Thymus (tissue), 11 donors: ENCODE results near the gene RAD51B. TPM values are rescaled to one million over a fixed set of nuclear protein-coding genes. Genes with fewer than 3 reads are reported as not detected.

Experiments
- DNase-seq, 9 donors: peaks; one replicate each; pipeline ENCODE4 v3.0.0-alpha.2; 2013; ENCODE audit warnings: low spot score in 9 of 9, low read depth in 6 of 9, missing footprints in 1 of 9
- H3K27ac ChIP-seq, 2 donors: one replicate each; pipeline ENCODE4 v1.5.1; 2013; ENCODE audit warnings: control low read depth in 1 of 2, low read depth in 1 of 2, low read length in 1 of 2, mild to moderate bottlenecking in 1 of 2, moderate library complexity in 1 of 2
- H3K27me3 ChIP-seq, 2 donors: one replicate each; pipeline ENCODE4 v1.5.1; 2013; ENCODE audit warnings: low read length in 1 of 2; ENCODE audit not compliant: control insufficient read depth in 2 of 2, insufficient read depth in 1 of 2
- H3K36me3 ChIP-seq, 2 donors: one replicate each; pipeline ENCODE4 v1.5.1; 2013; ENCODE audit warnings: low read length in 1 of 2, mild to moderate bottlenecking in 1 of 2, moderate library complexity in 1 of 2; ENCODE audit not compliant: control insufficient read depth in 2 of 2, insufficient read depth in 2 of 2
- H3K4me1 ChIP-seq, 2 donors: one replicate each; pipeline ENCODE4 v1.5.1; 2013; ENCODE audit warnings: low read length in 2 of 2; ENCODE audit not compliant: control insufficient read depth in 2 of 2, insufficient read depth in 2 of 2
- H3K4me3 ChIP-seq, 2 donors: one replicate each; pipeline ENCODE4 v1.5.1; 2013; ENCODE audit warnings: low read length in 2 of 2, control low read depth in 1 of 2, mild to moderate bottlenecking in 1 of 2
- H3K9me3 ChIP-seq, 2 donors: one replicate each; pipeline ENCODE4 v1.5.1; 2013; ENCODE audit warnings: low read length in 1 of 2, mild to moderate bottlenecking in 1 of 2; ENCODE audit not compliant: control insufficient read depth in 2 of 2, insufficient read depth in 1 of 2
- WGBS: extraction: QIAGEN DNeasy Blood & Tissue Kit; methylation state at CpG from one replicate; pipeline ENCODE4 v1.1.7; 2013; 5-methylcytosine and 5-hydroxymethylcytosine counted together
- polyA plus RNA-seq: library from polyadenylated mRNA; stranded (reverse); fragments of 200-250 nt; gene quantifications from one replicate; pipeline ENCODE4 v1.2.3, GENCODE V29; 2013
- total RNA-seq: library from RNA; stranded (reverse); fragments of 120-200 nt; gene quantifications from one replicate; pipeline ENCODE4 v1.2.4, GENCODE V29; 2013
- donor health status: healthy.

The RAD51B gene
- total and polyA plus RNA-seq, 2 donors, result 7.8 to 17.8 TPM

GRCh38 chr14:68677901-68678300 is 858.3 kb downstream of the RAD51B start:
- no peak for DNase-seq
- H3K36me3 ChIP-seq, result no peaks in the 10 kb centered on the region
- peaks cover 2 to 28% of the 10 kb centered on the region in 2 donors for H3K4me1 ChIP-seq
- no peak overlapping the region for H3K27ac ChIP-seq
- 97% methylated on average over 11 of the region's 11 CpGs for WGBS
- no peaks in the 10 kb centered on the region for H3K27me3 ChIP-seq
- H3K4me3 ChIP-seq, result no peak overlapping the region
- H3K9me3 ChIP-seq, result no peaks in the 10 kb centered on the region

- 98% methylated on average over 1 of the region's 1 CpG for WGBS
- no peaks in the 10 kb centered on the region for H3K36me3 ChIP-seq
- H3K9me3 ChIP-seq, result no peaks in the 10 kb centered on the region
- no peak overlapping the region for H3K27ac ChIP-seq
- no peak for DNase-seq
- H3K4me3 ChIP-seq, result no peak overlapping the region
- H3K4me1 ChIP-seq, result peaks cover 2 to 33% of the 10 kb centered on the region in 2 donors
- H3K27me3 ChIP-seq, result no peaks in the 10 kb centered on the region
Observed at GRCh38 chr14:68678471-68678870, 858.9 kb downstream of the RAD51B start.

- DNase-seq, result no peak
- no peaks in the 10 kb centered on the region for H3K27me3 ChIP-seq
- H3K27ac ChIP-seq, result no peak overlapping the region
- no peaks in the 10 kb centered on the region for H3K36me3 ChIP-seq
- peaks cover 4 to 42% of the 10 kb centered on the region in 2 donors for H3K4me1 ChIP-seq
- H3K4me3 ChIP-seq, result no peak overlapping the region
- H3K9me3 ChIP-seq, result no peaks in the 10 kb centered on the region
Observed at GRCh38 chr14:68679301-68679700, 859.7 kb downstream of the RAD51B start.

GRCh38 chr14:68679746-68680467 is 860.3 kb downstream of the RAD51B start:
- WGBS, result 97% methylated on average over 8 of the region's 8 CpGs
- Histone ChIP-seq H3K4me1 (peaks cover 10 to 48% of the 10 kb centered on the region in 2 donors), H3K9me3 (no peaks in the 10 kb centered on the region), H3K4me3 (no peak overlapping the region), H3K27me3 (no peaks in the 10 kb centered on the region), H3K36me3 (no peaks in the 10 kb centered on the region), H3K27ac (no peak overlapping the region)
- DNase-seq, result no peak

GRCh38 chr14:68680541-68681051 is 861.0 kb downstream of the RAD51B start:
- no peak overlapping the region for H3K4me3 ChIP-seq
- H3K36me3 ChIP-seq, result no peaks in the 10 kb centered on the region
- peak overlapping the region; percentile 2 to 62 for H3K27ac ChIP-seq
- H3K9me3 ChIP-seq, result no peaks in the 10 kb centered on the region
- H3K4me1 ChIP-seq, result peaks cover 17 to 54% of the 10 kb centered on the region in 2 donors
- DNase-seq, result no peak
- H3K27me3 ChIP-seq, result no peaks in the 10 kb centered on the region
- WGBS, result 94% methylated on average over 9 of the region's 9 CpGs

GRCh38 chr14:68681256-68682011 is 861.9 kb downstream of the RAD51B start:
- peaks cover 24 to 57% of the 10 kb centered on the region in 2 donors for H3K4me1 ChIP-seq
- WGBS, result 93% methylated on average over 9 of the region's 9 CpGs
- H3K9me3 ChIP-seq, result no peaks in the 10 kb centered on the region
- DNase-seq, result no peak
- no peak overlapping the region for H3K4me3 ChIP-seq
- no peaks in the 10 kb centered on the region for H3K27me3 ChIP-seq
- H3K27ac ChIP-seq, result peak overlapping the region; percentile 0 to 36
- H3K36me3 ChIP-seq, result no peaks in the 10 kb centered on the region

- no peaks in the 10 kb centered on the region for H3K9me3 ChIP-seq
- H3K27ac ChIP-seq, result peak overlapping the region; percentile 69 to 80
- H3K4me3 ChIP-seq, result no peak overlapping the region
- no peaks in the 10 kb centered on the region for H3K27me3 ChIP-seq
- H3K36me3 ChIP-seq, result no peaks in the 10 kb centered on the region
- DNase-seq, result peak in 2 of 9 donors; percentile 33 to 59
- WGBS, result 51% methylated on average over 15 of the region's 15 CpGs
- peaks cover 24 to 52% of the 10 kb centered on the region in 2 donors for H3K4me1 ChIP-seq
Observed at GRCh38 chr14:68682166-68683103, 862.9 kb downstream of the RAD51B start.

GRCh38 chr14:68683326-68683725 is 863.7 kb downstream of the RAD51B start:
- WGBS, result 90% methylated on average over 7 of the region's 7 CpGs
- no peak for DNase-seq
- Histone ChIP-seq H3K9me3 (no peaks in the 10 kb centered on the region), H3K27me3 (no peaks in the 10 kb centered on the region), H3K36me3 (no peaks in the 10 kb centered on the region), H3K4me1 (peaks cover 24 to 48% of the 10 kb centered on the region in 2 donors), H3K4me3 (no peak overlapping the region), H3K27ac (peak overlapping the region; percentile 19 to 69)
